ENCODE data around the gene TAOK3. TPM values are rescaled to one million over a fixed set of nuclear protein-coding genes. Genes with fewer than 3 reads are reported as not detected.
A peak's percentile ranks its signal among the peaks of the same experiment; 100 is the strongest.

TAOK3 gene
- total and polyA plus RNA-seq, 4 donors: 6.7 to 28.6 (median 19.5) TPM

GRCh38 chr12:118371321-118372282, 1.1 kb downstream of the TAOK3 start:
- Histone ChIP-seq H3K27ac (ENCODE audit: low read depth in 1 of 2, low read length in 2 of 2) (peak overlapping the region; percentile 47 to 83), H3K9ac (ENCODE audit: low read depth in 1 of 2, low read length in 2 of 2) (peak overlapping the region; percentile 81 to 84), H3K36me3 (ENCODE audit: control insufficient read depth in 4 of 4, insufficient read depth in 3 of 4, low read depth in 1 of 4, low read length in 3 of 4) (no peaks in the 10 kb centered on the region), H3K9me3 (ENCODE audit: control insufficient read depth in 4 of 4, low read length in 3 of 4) (no peaks in the 10 kb centered on the region), H3K4me3 (ENCODE audit: low read depth in 1 of 3, low read length in 3 of 3) (peak overlapping the region; percentile 57 to 99 (median 61)), H3K27me3 (ENCODE audit: control insufficient read depth in 4 of 4, insufficient read depth in 4 of 4, low read length in 3 of 4) (no peaks in the 10 kb centered on the region), H3K4me1 (ENCODE audit: control insufficient read depth in 4 of 4, insufficient read depth in 4 of 4, low read length in 3 of 4) (peaks cover 2 to 35% (median 18%) of the 10 kb centered on the region in 4 donors)
- TF ChIP-seq RAD21 (IDR thresholded peaks at IDR 0.05) (no peak), TAF1 (conservative IDR thresholded peaks at IDR 0.05) (no peak), FOXA1 (IDR thresholded peaks at IDR 0.05) (no peak), HNF4A (conservative IDR thresholded peaks at IDR 0.05) (no peak), HNF4G (IDR thresholded peaks at IDR 0.05) (no peak)
- peak; percentile 39 for DNase-seq (ENCODE audit: low spot score)
- WGBS: under 1% methylated on average over 60 of the region's 60 CpGs

DNA sequence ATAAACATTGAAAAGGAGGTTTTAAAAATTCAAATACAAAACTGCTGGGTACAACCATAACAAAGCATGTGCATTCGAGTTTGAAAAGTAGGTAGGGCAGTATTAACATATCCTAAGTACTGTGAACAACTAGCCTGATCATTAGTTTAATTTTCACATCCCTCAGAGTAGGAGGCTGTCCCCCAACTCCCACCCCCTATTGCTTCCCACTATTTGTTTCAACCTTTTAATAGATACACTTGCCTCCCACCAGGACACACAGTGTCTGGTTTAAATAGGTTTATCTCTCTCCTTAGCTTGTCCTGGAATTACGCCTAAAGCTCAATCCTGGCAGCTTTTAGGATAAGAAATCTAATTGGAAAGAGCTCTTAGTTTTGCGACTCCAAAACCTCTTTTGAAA, 2.1 kb downstream of the TAOK3 start:
- WGBS: 18% methylated on average over 3 of the region's 3 CpGs
- H3K9me3 ChIP-seq (ENCODE audit: control insufficient read depth in 4 of 4, low read length in 3 of 4): no peaks in the 10 kb centered on the region
- no peaks in the 10 kb centered on the region for H3K36me3 ChIP-seq (ENCODE audit: control insufficient read depth in 4 of 4, insufficient read depth in 3 of 4, low read depth in 1 of 4, low read length in 3 of 4)
- no peaks in the 10 kb centered on the region for H3K27me3 ChIP-seq (ENCODE audit: control insufficient read depth in 4 of 4, insufficient read depth in 4 of 4, low read length in 3 of 4)
- peaks cover 2 to 30% (median 14%) of the 10 kb centered on the region in 4 donors for H3K4me1 ChIP-seq (ENCODE audit: control insufficient read depth in 4 of 4, insufficient read depth in 4 of 4, low read length in 3 of 4)
- TF ChIP-seq ATF3 (IDR thresholded peaks at IDR 0.05) (no peak), ZBTB33 (IDR thresholded peaks at IDR 0.05) (no peak), RAD21 (IDR thresholded peaks at IDR 0.05) (no peak), SP1 (IDR thresholded peaks at IDR 0.05) (no peak), FOXA1 (IDR thresholded peaks at IDR 0.05) (no peak), CTCF (IDR thresholded peaks at IDR 0.05; ENCODE audit: low read depth, low read length, missing input control) (no peak), HNF4A (conservative IDR thresholded peaks at IDR 0.05) (no peak), JUND (IDR thresholded peaks at IDR 0.05) (no peak), TAF1 (conservative IDR thresholded peaks at IDR 0.05) (no peak), YY1 (IDR thresholded peaks at IDR 0.05) (no peak)
- TF ChIP-seq, protein P1, sequence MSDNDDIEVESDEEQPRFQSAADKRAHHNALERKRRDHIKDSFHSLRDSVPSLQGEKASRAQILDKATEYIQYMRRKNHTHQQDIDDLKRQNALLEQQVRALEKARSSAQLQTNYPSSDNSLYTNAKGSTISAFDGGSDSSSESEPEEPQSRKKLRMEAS (IDR thresholded peaks at IDR 0.05): no peak
- TF ChIP-seq, protein P2, sequence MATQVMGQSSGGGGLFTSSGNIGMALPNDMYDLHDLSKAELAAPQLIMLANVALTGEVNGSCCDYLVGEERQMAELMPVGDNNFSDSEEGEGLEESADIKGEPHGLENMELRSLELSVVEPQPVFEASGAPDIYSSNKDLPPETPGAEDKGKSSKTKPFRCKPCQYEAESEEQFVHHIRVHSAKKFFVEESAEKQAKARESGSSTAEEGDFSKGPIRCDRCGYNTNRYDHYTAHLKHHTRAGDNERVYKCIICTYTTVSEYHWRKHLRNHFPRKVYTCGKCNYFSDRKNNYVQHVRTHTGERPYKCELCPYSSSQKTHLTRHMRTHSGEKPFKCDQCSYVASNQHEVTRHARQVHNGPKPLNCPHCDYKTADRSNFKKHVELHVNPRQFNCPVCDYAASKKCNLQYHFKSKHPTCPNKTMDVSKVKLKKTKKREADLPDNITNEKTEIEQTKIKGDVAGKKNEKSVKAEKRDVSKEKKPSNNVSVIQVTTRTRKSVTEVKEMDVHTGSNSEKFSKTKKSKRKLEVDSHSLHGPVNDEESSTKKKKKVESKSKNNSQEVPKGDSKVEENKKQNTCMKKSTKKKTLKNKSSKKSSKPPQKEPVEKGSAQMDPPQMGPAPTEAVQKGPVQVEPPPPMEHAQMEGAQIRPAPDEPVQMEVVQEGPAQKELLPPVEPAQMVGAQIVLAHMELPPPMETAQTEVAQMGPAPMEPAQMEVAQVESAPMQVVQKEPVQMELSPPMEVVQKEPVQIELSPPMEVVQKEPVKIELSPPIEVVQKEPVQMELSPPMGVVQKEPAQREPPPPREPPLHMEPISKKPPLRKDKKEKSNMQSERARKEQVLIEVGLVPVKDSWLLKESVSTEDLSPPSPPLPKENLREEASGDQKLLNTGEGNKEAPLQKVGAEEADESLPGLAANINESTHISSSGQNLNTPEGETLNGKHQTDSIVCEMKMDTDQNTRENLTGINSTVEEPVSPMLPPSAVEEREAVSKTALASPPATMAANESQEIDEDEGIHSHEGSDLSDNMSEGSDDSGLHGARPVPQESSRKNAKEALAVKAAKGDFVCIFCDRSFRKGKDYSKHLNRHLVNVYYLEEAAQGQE (IDR thresholded peaks at IDR 0.05): no peak
- peak overlapping the region in 2 of 3 donors; percentile 61 to 99 for H3K4me3 ChIP-seq (ENCODE audit: low read depth in 1 of 3, low read length in 3 of 3)
- peak overlapping the region in 1 of 2 donors; percentile 38 for H3K27ac ChIP-seq (ENCODE audit: low read depth in 1 of 2, low read length in 2 of 2)
- peak overlapping the region; percentile 39 to 84 for H3K9ac ChIP-seq (ENCODE audit: low read depth in 1 of 2, low read length in 2 of 2)
- no peak for DNase-seq (ENCODE audit: low spot score)
